ENCODE results near the gene AFAP1L1.

The AFAP1L1 gene

GRCh38 chr5:149344151-149344550 is 72.5 kb downstream of the AFAP1L1 start:
- H3K4me3 ChIP-seq (ENCODE audit: low read depth, low read length) = no peak overlapping the region
- no peak for TF ChIP-seq CTCF (IDR thresholded peaks at IDR 0.05; ENCODE audit: borderline replicate concordance, insufficient read depth, low read depth, low read length)

DNA sequence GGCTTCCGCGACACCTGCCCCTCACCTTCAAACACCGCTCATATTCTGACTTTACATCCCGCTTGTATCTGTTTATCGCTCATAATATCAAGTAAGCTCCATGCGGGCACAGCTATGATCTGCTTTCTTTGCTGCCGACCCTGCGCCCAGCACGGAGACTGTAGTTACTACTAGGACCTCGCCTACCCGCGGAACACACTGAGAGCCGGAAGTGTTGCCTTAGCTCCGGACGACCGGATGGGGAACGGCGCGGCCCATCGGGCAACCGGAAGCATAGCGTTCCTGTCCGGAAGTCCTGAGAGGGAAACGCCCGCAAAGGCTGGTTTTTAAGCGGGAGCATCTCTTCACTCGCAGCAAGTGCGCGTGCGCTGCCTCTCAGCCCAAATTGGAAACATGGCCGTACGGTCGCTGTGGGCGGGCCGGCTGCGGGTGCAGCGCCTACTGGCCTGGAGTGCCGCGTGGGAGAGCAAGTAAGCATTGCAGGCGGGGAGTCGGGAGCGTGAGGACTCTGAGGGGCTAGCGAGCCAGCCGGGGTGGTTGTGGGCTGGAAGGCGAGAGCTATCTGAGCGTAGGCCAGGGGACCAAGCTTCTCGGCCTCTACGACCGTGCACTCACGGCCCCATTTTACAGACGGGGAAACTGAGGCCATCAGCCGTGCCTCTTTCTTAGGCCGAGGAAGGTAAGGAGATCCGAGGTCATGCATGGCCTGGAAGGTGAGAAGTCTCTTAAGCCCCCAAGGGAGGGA is 73.7 kb downstream of the AFAP1L1 start, which contains the start of gene GRPEL2:
GRPEL2 (plus strand) TSS at position 353 of the 745 bp plus-strand sequence; CDS start at position 394, 41 bp downstream.
- no peak for TF ChIP-seq CTCF (IDR thresholded peaks at IDR 0.05; ENCODE audit: borderline replicate concordance, insufficient read depth, low read depth, low read length)
- H3K4me3 ChIP-seq (ENCODE audit: low read depth, low read length) = peak within 1 kb of the TSS; percentile 98

- peak overlapping the region; percentile 98 for H3K4me3 ChIP-seq (ENCODE audit: low read depth, low read length)
- no peak for TF ChIP-seq CTCF (IDR thresholded peaks at IDR 0.05; ENCODE audit: borderline replicate concordance, insufficient read depth, low read depth, low read length)
These were observed 74.2 kb downstream of the AFAP1L1 start for GRCh38 chr5:149345892-149346222.

DNA sequence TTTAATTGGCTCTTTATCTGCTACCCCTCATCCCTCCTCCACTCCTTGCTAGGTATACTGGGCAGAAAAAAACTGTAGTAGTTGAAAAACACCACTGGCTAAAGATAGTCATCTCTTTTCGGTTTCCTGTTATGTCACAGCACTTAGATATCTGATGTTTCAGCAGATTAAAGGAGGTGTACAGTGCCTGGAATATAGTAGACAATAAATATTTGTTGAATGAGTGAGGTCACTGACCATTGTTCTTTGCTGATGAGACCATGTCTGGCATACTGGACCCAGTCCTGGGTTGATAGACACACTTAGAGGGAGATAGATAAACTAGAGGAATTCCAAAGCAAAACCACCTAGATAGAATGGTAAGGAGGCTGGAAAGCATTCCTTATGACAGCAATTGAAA is 76.9 kb downstream of the AFAP1L1 start:
- H3K4me3 ChIP-seq (ENCODE audit: low read depth, low read length) = no peak overlapping the region
- no peak for TF ChIP-seq CTCF (IDR thresholded peaks at IDR 0.05; ENCODE audit: borderline replicate concordance, insufficient read depth, low read depth, low read length)

DNA sequence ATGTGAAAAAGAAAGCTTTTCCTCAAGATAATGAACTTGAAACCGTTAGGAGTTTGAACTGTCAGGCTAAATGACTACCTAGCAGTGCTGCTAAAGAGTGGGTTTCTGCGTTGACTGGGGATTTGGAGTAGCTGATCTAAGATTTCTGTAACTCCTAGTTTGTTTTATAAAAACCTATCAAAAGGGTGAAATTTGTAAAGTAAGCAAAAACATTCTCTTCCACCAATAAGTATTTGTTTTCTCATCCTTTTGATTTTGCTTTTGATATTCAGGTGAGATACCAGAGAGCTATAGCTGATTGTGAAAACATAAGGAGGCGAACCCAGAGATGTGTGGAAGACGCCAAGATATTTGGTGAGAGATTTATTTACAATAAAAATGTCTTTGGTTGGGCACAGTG is 77.7 kb downstream of the AFAP1L1 start:
- no peak overlapping the region for H3K4me3 ChIP-seq (ENCODE audit: low read depth, low read length)
- TF ChIP-seq CTCF (IDR thresholded peaks at IDR 0.05; ENCODE audit: borderline replicate concordance, insufficient read depth, low read depth, low read length) = no peak

DNA sequence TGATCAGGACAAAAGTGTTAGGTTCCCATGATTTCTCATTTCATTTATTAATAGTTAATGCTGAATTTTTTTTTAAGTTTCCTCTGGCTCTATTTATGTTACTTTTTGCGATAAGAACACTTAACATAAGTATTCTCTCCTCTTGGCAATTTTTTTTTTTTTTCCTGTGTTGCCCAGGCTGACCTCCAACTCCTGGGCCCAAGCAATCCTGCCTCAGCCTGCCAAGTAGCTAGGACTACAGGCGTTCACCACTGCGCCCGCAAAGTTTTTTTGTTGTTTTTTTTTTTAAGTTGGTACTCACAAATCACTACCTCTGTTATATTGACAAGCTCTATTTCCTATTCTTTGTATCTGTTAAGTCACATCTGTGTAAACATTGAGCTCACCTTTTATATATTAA is 80.5 kb downstream of the AFAP1L1 start:
- no peak overlapping the region for H3K4me3 ChIP-seq (ENCODE audit: low read depth, low read length)
- TF ChIP-seq CTCF (IDR thresholded peaks at IDR 0.05; ENCODE audit: borderline replicate concordance, insufficient read depth, low read depth, low read length) = no peak

DNA sequence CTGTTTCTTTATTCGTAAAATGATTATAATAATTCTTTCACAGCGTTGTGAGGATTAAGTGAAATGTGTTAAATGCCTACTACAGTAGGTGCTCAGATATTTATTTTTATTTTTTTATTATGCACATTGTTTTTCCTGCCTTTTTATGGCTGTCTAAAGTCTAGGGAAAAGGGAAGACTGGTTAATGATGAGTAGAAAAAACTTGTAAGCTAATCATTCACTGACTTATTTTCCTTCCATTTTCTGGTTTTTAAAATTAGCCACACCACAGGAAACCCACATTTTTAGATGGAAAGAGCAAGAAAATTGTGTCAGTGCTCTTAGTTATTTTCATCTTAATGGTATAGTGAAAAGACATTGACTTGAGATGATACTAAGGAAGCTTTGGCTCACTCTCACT is 82.3 kb downstream of the AFAP1L1 start:
- TF ChIP-seq CTCF (IDR thresholded peaks at IDR 0.05; ENCODE audit: borderline replicate concordance, insufficient read depth, low read depth, low read length) = no peak
- no peak overlapping the region for H3K4me3 ChIP-seq (ENCODE audit: low read depth, low read length)
